Panc1 (cell line): ENCODE measurements around the gene ALK. TPM values are rescaled to one million over a fixed set of nuclear protein-coding genes. Genes with fewer than 3 reads are reported as not detected.

Experiments
- ATAC-seq: fragments of 200-7000 bp; cut with Tn5 transposase; 2 replicates; pipeline ENCODE4 v1.9.1; 2020; ENCODE audit warnings: mild to moderate bottlenecking, moderate library complexity
- BruUV-seq: library from RNA; stranded (reverse); fragments of 400-500 nt; replicated peaks from 2 replicates; lab custom pipeline; 2021; lab: Mats Ljungman, UMichigan
- CTCF ChIA-PET: fragments of 300-600 bp; sonication (Branson Sonifier 250); formaldehyde crosslinking; loops from one replicate; lab custom pipeline; 2022; ENCODE audit warnings: antibody characterized with exemption; lab: Charles Lee
- POLR2A ChIA-PET: fragments of 300-600 bp; sonication (Branson Sonifier 250); formaldehyde crosslinking; loops from one replicate; lab custom pipeline; 2022; ENCODE audit warnings: antibody characterized with exemption; lab: Charles Lee
- DNase-seq: peaks from one replicate; pipeline ENCODE4 v3.0.0-alpha.2; 2010; ENCODE audit warnings: low read depth, low spot score
- H3K27ac ChIP-seq: 2 replicates; pipeline ENCODE4 v1.5.1; 2011; ENCODE audit warnings: mild to moderate bottlenecking, low read length, inconsistent platforms
- H3K27me3 ChIP-seq: fragments of 200-500 bp; sonication (Bioruptor generic); 2 replicates; pipeline ENCODE4 v1.6.0; 2014; ENCODE audit warnings: low read length, inconsistent platforms; ENCODE audit not compliant: control insufficient read depth, insufficient read depth
- H3K36me3 ChIP-seq: fragments of 200-500 bp; sonication (Bioruptor generic); 2 replicates; pipeline ENCODE4 v1.5.1; 2014; ENCODE audit warnings: inconsistent platforms, mild to moderate bottlenecking, low read length, moderate library complexity; ENCODE audit not compliant: control insufficient read depth, insufficient read depth
- H3K4me1 ChIP-seq: 2 replicates; pipeline ENCODE4 v1.5.1; 2011; ENCODE audit warnings: inconsistent platforms, mild to moderate bottlenecking, low read length, moderate library complexity; ENCODE audit not compliant: control insufficient read depth, insufficient read depth
- H3K4me3 ChIP-seq, 2 experiments: 2 replicates each; pipeline ENCODE4 v1.5.1; 2011 to 2012; ENCODE audit warnings: low read depth in 2 of 2, low read length in 2 of 2, mild to moderate bottlenecking in 2 of 2, inconsistent platforms in 1 of 2, moderate library complexity in 1 of 2
- H3K9me3 ChIP-seq: fragments of 200-500 bp; sonication (Bioruptor generic); 2 replicates; pipeline ENCODE4 v1.5.1; 2014; ENCODE audit warnings: low read depth, mild to moderate bottlenecking, inconsistent platforms, low read length, moderate library complexity; ENCODE audit not compliant: control insufficient read depth, insufficient read depth
- CTCF ChIP-seq: fragments of 450-650 bp; IDR thresholded peaks from 2 replicates; pipeline ENCODE4 v1.5.1; 2017; ENCODE audit warnings: mild to moderate bottlenecking
- POLR2AphosphoS5 ChIP-seq: IDR thresholded peaks from 2 replicates; pipeline ENCODE4 v1.6.1; 2012; ENCODE audit warnings: mild to moderate bottlenecking, low read depth, low read length, moderate library complexity
- REST ChIP-seq, 2 experiments: IDR thresholded peaks; 2 replicates each; pipeline ENCODE4 v1.6.1; 2011 to 2012; ENCODE audit warnings: low read depth in 2 of 2, control low read depth in 1 of 2, low read length in 1 of 2, mild to moderate bottlenecking in 1 of 2, moderate library complexity in 1 of 2; ENCODE audit not compliant: insufficient read depth in 1 of 2
- SIN3A ChIP-seq: IDR thresholded peaks from 2 replicates; pipeline ENCODE4 v1.6.1; 2012; ENCODE audit warnings: low read depth, mild to moderate bottlenecking, low read length, moderate library complexity, borderline replicate concordance; ENCODE audit not compliant: insufficient read depth
- TCF7L2 ChIP-seq: IDR thresholded peaks from 2 replicates; pipeline ENCODE4 v1.6.1; 2011; ENCODE audit warnings: mild to moderate bottlenecking, low read depth, low read length, inconsistent platforms
- in situ Hi-C: cut with HindIII; loops from 2 replicates; pipeline ENCODE4 v1.10.0; 2016; ENCODE audit warnings: low sequenced_read_pairs, low pct_unique_long_range_greater_than_20kb
- intact Hi-C: fragments of 100-400 bp; cut with micrococcal nuclease; formaldehyde crosslinking; loops from one replicate; pipeline ENCODE4 v1.10.0; 2022; ENCODE audit not compliant: unreplicated experiment
- total RNA-seq: library from RNA; stranded (reverse); gene quantifications from one replicate; pipeline ENCODE4 v1.2.1, GENCODE V29; 2021; ENCODE audit not compliant: unreplicated experiment

The ALK gene
- total RNA-seq, 1 experiment from 2014 or later, result not detected

- no peaks in the 10 kb centered on the region for H3K36me3 ChIP-seq
- intact Hi-C loops (loop anchor here (10.0 kb wide), 1 partner anchor 139 kb away; no protein-coding TSS in a partner anchor), in situ Hi-C loops (no loop called here)
- H3K27me3 ChIP-seq, result no peaks in the 10 kb centered on the region
- no peak overlapping the region for H3K4me3 ChIP-seq
- ChIA-PET CTCF (no interaction called here), POLR2A (no interaction called here)
- H3K9me3 ChIP-seq, result no peaks in the 10 kb centered on the region
- DNase-seq (no peak), ATAC-seq (no peak)
- H3K27ac ChIP-seq, result no peak overlapping the region
- no peaks in the 10 kb centered on the region; the same call in 1 of the 2 replicates for H3K4me1 ChIP-seq
- no TSS peak for BruUV-seq
- TF ChIP-seq SIN3A (no peak), POLR2AphosphoS5 (no peak), REST (IDR thresholded peaks at IDR 0.05; ENCODE audit: insufficient read depth in 1 of 2, low read depth in 2 of 2, low read length in 1 of 2) (no peak), CTCF (no peak), TCF7L2 (no peak)
Measured at GRCh38 chr2:29193681-29194080, 727.7 kb downstream of the ALK start.

GRCh38 chr2:29193111-29193510 is 728.3 kb downstream of the ALK start:
- in situ Hi-C loops (no loop called here), intact Hi-C loops (loop anchor here (10.0 kb wide), 1 partner anchor 138 kb away; no protein-coding TSS in a partner anchor)
- ATAC-seq (no peak), DNase-seq (no peak)
- ChIA-PET CTCF (no interaction called here), POLR2A (no interaction called here)
- H3K9me3 ChIP-seq, result no peaks in the 10 kb centered on the region
- BruUV-seq, result no TSS peak
- H3K36me3 ChIP-seq, result no peaks in the 10 kb centered on the region
- H3K4me1 ChIP-seq, result no peaks in the 10 kb centered on the region; the same call in 1 of the 2 replicates
- H3K4me3 ChIP-seq, result no peak overlapping the region
- TF ChIP-seq SIN3A (no peak), TCF7L2 (no peak), CTCF (no peak), POLR2AphosphoS5 (no peak), REST (IDR thresholded peaks at IDR 0.05; ENCODE audit: insufficient read depth in 1 of 2, low read depth in 2 of 2, low read length in 1 of 2) (no peak)
- H3K27ac ChIP-seq, result no peak overlapping the region
- H3K27me3 ChIP-seq, result no peaks in the 10 kb centered on the region
